ENCODE results near the gene SPATA9. TPM values are rescaled to one million over a fixed set of nuclear protein-coding genes. Genes with fewer than 3 reads are reported as not detected.

SPATA9 gene
- total RNA-seq, result 1 to 10 TPM in 4 of 8 experiments, under 1 TPM in 3, not detected in 1; 0.60 to 2.1 (median 1.2) TPM

DNA sequence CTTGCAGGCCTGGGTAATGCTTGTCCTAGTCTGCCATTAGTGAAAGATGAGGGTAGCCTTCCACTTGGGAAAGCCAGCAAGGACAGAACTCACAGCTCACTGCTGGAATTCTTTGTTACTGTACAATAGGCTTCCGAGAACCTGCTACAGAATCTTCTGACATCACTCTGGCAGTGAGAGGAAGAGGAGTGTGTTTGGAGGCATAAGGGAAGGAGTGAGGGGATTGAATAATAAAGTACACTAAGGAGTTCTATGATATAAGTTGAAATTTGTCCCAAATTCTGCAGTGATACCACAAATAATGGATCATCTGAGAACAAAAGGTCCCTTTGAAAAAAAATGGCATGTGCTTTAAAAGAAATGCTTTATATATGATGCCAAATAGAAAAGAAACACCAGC, at the start of gene SPATA9:
TSS of gene SPATA9 (minus strand) at position 101 of the 400 bp plus-strand sequence. CDS start 137 bp downstream, outside the sequence.
- no peak within 1 kb of the TSS for H3K27ac ChIP-seq
- no peak for ATAC-seq (replicated peaks in 6 of 8)
- no peak within 1 kb of the TSS for H3K4me3 ChIP-seq
- no peaks in the 10 kb centered on the region for H3K4me1 ChIP-seq (replicated peaks in 1 of 2)
- in situ Hi-C loops (cut with MboI; ENCODE audit: low pct_unique_long_range_greater_than_20kb in 2 of 9, low sequenced_read_pairs in 9 of 9, unreplicated experiment in 9 of 9), result no loop called here
- 0 to 100% (median 64%) methylated on average over 1 of the region's 1 CpG; no CpG with 5 or more reads in 5 of the 10 experiments for WGBS, 10 experiments

DNA sequence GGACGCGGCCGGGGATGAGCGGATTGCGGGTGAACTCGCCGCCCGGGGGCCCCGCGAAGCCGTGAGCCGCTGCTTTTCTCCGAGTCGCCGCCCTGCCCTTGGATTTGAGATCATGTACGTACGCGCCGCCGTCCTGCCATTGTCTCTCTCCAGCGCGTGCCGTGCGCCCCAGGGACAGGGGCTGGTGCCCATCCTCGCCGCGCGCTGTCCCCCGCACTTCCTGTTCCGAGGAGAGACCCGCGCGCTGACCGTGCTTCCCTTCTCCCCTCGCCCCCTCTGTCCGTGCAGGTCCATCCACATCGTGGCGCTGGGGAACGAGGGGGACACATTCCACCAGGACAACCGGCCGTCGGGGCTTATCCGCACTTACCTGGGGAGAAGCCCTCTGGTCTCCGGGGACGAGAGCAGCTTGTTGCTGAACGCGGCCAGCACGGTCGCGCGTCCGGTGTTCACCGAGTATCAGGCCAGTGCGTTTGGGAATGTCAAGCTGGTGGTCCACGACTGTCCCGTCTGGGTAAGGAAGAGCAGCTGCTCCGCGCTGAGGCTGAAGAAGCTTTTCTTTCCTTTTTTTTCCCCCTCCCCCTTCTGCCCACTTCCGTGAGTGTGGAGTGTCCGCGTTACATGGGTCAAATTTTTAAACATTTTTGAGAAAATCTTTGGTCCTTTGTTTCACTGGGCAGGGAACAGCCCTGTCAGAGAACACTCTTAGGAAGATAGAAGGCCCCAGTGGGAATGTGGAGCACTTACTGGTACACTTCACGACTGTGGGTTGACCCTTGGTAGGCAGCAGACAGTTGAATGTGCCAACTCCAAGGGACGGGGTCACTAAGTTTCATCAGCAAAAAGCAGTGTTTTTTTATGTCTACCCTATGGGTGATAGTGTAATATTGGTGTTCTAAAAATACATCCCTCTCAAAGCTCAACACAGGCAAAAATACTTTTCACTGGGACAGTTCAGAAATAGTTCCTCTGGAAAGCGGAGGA, 49.1 kb upstream of the SPATA9 start:
- Histone ChIP-seq H3K27ac (peak overlapping the region; percentile 83 to 85), H3K4me1 (replicated peaks in 1 of 2) (peaks cover 17 to 26% of the 10 kb centered on the region in 2 donors), H3K4me3 (peak overlapping the region; percentile 63 to 79 (median 76))
- ATAC-seq (replicated peaks in 6 of 8), result peak; percentile 13 to 67 (median 58)
- in situ Hi-C loops (cut with MboI; ENCODE audit: low pct_unique_long_range_greater_than_20kb in 2 of 9, low sequenced_read_pairs in 9 of 9, unreplicated experiment in 9 of 9), result no loop called here
- WGBS, 10 experiments, result 0 to 100% (median 8%) methylated on average over 1 to 20 of the region's 64 CpGs

GRCh38 chr5:95730730-95731570, 48.2 kb upstream of the SPATA9 start, which contains the start of gene RHOBTB3:
RHOBTB3 (plus strand) TSS chr5:95731336; CDS start chr5:95731683, 347 bp downstream.
- H3K27ac ChIP-seq, result peak within 1 kb of the TSS; percentile 83 to 85
- in situ Hi-C loops (cut with MboI; ENCODE audit: low pct_unique_long_range_greater_than_20kb in 2 of 9, low sequenced_read_pairs in 9 of 9, unreplicated experiment in 9 of 9), result no loop called here
- 0 to 1% (median 0%) methylated on average over 2 to 15 of the region's 78 CpGs; no CpG with 5 or more reads in 3 of the 10 experiments for WGBS, 10 experiments
- H3K4me1 ChIP-seq (replicated peaks in 1 of 2), result peaks cover 17 to 26% of the 10 kb centered on the region in 2 donors
- H3K4me3 ChIP-seq, result peak within 1 kb of the TSS; percentile 63 to 79 (median 76)
- peak; percentile 58 to 87 (median 82) for ATAC-seq (replicated peaks in 6 of 8)

DNA sequence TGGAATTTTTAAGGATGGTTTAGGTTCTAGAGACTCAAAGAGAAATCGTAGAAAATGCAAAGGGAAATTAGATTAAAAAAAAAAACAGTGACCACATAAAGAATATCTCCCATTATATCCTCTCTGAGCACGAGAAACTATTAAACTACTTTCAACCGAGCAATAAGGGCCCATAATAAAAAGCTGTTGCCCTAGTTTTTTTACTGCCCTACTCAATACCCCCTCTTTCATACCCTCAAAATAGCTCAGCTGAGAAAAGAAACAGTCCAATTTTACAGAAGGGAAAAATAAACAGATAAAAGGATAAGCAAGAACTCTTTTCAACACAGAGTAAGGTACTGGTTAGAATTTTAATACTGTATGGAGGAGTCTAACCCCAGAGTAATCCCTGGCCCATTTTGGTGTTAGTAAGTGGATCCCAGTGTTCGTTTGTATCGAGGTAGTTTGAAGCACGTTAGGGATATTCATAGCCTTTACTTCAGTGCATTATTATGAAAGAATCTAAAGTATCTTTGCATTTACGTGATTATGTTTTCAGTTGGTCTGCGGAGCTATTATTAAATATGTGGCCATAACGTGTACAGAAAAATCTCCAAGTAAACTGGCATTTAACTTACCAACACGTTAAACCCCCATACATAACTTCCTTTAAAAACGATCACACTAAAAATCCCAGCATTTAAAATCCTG, 47.4 kb upstream of the SPATA9 start:
- no peak for ATAC-seq (replicated peaks in 6 of 8)
- H3K4me1 ChIP-seq (replicated peaks in 1 of 2), result peaks cover 14 to 26% of the 10 kb centered on the region in 2 donors
- H3K27ac ChIP-seq, result peak overlapping the region in 1 of 2 donors; percentile 85
- WGBS, 10 experiments, result 6 to 100% (median 44%) methylated on average over 1 to 11 of the region's 11 CpGs
- in situ Hi-C loops (cut with MboI; ENCODE audit: low pct_unique_long_range_greater_than_20kb in 2 of 9, low sequenced_read_pairs in 9 of 9, unreplicated experiment in 9 of 9), result no loop called here
- peak overlapping the region; percentile 63 to 79 (median 76) for H3K4me3 ChIP-seq

DNA sequence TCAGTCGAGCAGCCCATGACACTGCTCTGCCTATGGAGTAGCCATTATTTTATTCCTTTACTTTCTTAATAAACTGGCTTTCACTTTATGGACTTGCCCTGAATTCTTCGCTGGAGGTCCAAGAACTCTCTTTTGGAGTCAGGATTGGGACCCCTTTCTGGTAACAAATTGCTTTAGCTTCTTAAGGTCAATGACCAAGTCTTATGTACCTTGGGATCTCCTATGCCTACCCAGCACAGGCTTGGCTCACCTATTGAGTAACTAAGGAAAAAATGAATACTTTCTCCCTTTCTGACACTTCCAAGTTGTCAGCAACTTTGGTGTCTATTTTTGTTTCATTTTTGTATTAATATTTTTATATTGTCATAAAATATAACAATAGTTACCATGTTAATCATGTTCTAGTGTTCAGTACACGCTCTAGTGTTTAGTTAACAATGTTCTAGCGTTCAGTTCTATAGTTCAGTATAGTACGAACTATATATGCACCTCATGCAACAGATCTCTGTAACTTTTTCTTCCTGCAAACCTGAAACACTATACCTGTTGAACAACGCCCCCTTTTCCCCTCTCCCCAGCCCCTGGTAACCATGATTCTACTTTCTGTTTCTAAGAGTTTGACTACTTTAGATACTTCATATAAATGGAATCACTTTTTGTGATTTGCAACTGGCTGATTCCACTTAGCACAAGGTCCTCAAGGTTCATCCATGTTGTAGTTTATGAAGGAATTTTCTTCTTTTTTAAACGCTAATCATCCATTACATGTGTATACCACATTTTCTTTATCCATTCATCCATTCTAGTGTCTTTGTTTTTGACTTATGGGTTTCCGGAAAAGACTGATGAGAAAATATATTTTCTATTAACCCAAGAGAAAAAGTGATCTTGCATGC, 46.6 kb upstream of the SPATA9 start:
- in situ Hi-C loops (cut with MboI; ENCODE audit: low pct_unique_long_range_greater_than_20kb in 2 of 9, low sequenced_read_pairs in 9 of 9, unreplicated experiment in 9 of 9), result no loop called here
- Histone ChIP-seq H3K4me3 (no peak overlapping the region), H3K4me1 (replicated peaks in 1 of 2) (peaks cover 11 to 21% of the 10 kb centered on the region in 2 donors), H3K27ac (no peak overlapping the region)
- 53 to 100% (median 89%) methylated on average over 1 to 8 of the region's 8 CpGs for WGBS, 10 experiments
- ATAC-seq (replicated peaks in 6 of 8), result no peak

DNA sequence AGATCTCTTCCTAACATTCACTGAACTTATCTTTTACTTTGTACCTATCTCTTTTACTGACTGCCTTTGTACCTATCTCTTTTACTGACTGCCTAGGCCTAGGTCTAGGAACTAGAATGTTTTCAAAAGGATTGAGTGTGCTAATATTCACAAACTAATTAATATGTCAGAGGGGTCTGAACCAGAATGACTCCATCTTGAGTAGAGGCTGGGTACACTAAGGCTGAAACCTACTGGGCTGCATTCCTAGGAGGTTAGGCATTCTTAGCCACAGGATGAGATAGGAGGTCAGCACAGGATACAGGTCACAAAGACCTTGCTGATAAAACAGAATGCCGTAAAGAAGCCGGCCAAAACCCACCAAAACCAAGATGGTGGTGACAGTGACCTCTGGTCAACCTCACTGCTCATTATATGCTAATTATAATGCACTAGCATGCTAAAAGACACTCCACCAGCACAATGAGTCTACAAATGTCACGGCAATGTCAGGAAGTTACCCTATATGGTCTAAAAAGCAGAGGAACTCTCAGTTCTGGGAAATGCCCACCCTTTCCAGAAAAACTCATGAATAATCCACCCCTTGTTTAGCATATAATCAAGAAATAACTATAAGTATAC, 45.8 kb upstream of the SPATA9 start:
- ATAC-seq (replicated peaks in 6 of 8), result peak in 2 of 8 experiments; percentile 5 to 7
- H3K27ac ChIP-seq, result no peak overlapping the region
- peaks cover 6 to 14% of the 10 kb centered on the region in 2 donors for H3K4me1 ChIP-seq (replicated peaks in 1 of 2)
- H3K4me3 ChIP-seq, result no peak overlapping the region
- 80 to 100% (median 89%) methylated on average over 1 to 3 of the region's 3 CpGs; no CpG with 5 or more reads in 4 of the 10 experiments for WGBS, 10 experiments
- in situ Hi-C loops (cut with MboI; ENCODE audit: low pct_unique_long_range_greater_than_20kb in 2 of 9, low sequenced_read_pairs in 9 of 9, unreplicated experiment in 9 of 9), result no loop called here

DNA sequence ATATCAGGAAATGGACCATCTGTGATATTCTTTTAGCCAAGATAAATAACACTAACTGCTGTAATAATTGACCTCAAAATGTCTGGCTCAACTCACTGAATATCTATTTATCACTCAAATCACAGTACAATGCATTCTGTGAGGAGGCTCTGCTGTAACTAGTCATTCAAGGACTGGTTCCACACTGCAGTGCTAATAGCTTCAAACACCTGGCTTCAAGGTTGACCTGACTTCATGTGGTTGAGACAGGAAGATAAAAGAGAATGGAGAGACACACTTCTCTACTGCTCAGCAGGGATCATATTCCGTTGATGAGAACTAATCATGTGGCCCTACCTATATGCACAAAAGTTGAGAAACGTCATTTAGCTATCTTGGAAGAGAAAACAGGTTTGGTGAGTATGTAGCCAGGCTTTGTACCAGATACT, 45.0 kb upstream of the SPATA9 start:
- in situ Hi-C loops (cut with MboI; ENCODE audit: low pct_unique_long_range_greater_than_20kb in 2 of 9, low sequenced_read_pairs in 9 of 9, unreplicated experiment in 9 of 9), result no loop called here
- no peak overlapping the region for H3K4me3 ChIP-seq
- H3K4me1 ChIP-seq (replicated peaks in 1 of 2), result peaks cover 0 to 6% of the 10 kb centered on the region in 2 donors
- no peak for ATAC-seq (replicated peaks in 6 of 8)
- H3K27ac ChIP-seq, result no peak overlapping the region
- WGBS, 10 experiments, result 56 to 100% (median 83%) methylated on average over 1 to 2 of the region's 2 CpGs; no CpG with 5 or more reads in 3 of the 10 experiments

DNA sequence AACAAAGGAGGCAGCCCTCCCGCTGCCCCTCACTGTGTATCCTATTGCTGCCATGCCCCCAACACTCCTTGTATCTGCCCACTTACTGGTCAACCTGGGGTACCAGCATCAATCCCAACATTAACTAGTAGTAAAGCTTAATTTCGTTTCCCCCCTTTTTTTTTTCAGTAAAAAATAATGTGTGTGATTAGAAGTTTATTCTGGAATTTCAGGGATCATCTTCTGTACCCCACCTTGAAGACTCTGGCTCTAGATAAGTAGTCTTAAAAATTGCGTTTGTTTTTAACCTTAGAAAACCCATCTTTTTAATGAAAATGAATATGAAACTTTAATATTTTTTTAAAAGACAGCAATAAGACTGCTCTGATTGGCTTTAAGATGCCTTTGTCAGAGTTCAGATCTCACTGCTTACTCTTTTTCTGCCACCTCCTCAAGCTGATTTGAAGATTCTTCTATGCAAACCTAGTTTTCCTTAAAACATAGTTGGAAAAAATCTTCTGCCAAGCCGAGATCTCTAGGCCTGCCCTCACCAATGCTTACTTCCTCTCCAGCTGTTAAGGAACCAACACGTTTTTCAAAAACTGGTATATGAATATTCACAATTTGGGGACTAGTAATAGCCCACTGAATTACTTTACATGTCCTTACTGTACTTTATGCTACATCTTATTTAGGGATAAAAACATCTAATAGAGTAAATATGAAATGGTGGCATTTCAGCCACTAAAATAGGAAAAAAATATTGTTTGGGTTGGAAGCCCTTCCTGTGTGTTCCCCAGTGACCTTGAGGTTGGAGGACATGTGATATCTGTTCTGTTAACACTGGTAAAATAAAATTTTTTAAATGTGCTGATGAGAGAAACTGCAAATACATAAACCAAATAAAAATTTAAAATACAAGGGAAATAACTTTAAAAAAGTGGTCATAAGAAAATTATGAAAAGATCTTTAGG, 44.3 kb upstream of the SPATA9 start:
- Histone ChIP-seq H3K4me3 (no peak overlapping the region), H3K4me1 (replicated peaks in 1 of 2) (peaks cover 0 to 4% of the 10 kb centered on the region in 2 donors), H3K27ac (no peak overlapping the region)
- in situ Hi-C loops (cut with MboI; ENCODE audit: low pct_unique_long_range_greater_than_20kb in 2 of 9, low sequenced_read_pairs in 9 of 9, unreplicated experiment in 9 of 9), result no loop called here
- WGBS, 10 experiments, result 0 to 100% (median 50%) methylated on average over 1 to 5 of the region's 5 CpGs; no CpG with 5 or more reads in 1 of the 10 experiments
- no peak for ATAC-seq (replicated peaks in 6 of 8)

GRCh38 chr5:95725937-95726810, 43.4 kb upstream of the SPATA9 start:
- H3K27ac ChIP-seq, result no peak overlapping the region
- H3K4me3 ChIP-seq, result no peak overlapping the region
- peaks cover 0 to 4% of the 10 kb centered on the region in 2 donors for H3K4me1 ChIP-seq (replicated peaks in 1 of 2)
- ATAC-seq (replicated peaks in 6 of 8), result no peak
- 3 to 100% (median 87%) methylated on average over 1 to 4 of the region's 4 CpGs; no CpG with 5 or more reads in 1 of the 10 experiments for WGBS, 10 experiments
- in situ Hi-C loops (cut with MboI; ENCODE audit: low pct_unique_long_range_greater_than_20kb in 2 of 9, low sequenced_read_pairs in 9 of 9, unreplicated experiment in 9 of 9), result no loop called here

Data from motor neuron (in vitro differentiated cells).